H9 (cell line): ENCODE measurements around the gene APOL2. TPM values are rescaled to one million over a fixed set of nuclear protein-coding genes. Genes with fewer than 3 reads are reported as not detected.
A peak's percentile ranks its signal among the peaks of the same experiment; 100 is the strongest.

Experiments used
- DNase-seq: peaks from one replicate; pipeline ENCODE4 v3.0.0-alpha.2; 2017
- H2AFZ ChIP-seq: one replicate; pipeline ENCODE4 v1.6.1; 2013; ENCODE audit warnings: mild to moderate bottlenecking, low read length, control low read depth, moderate library complexity
- H2AK5ac ChIP-seq: 2 replicates; pipeline ENCODE4 v1.6.1; 2013; ENCODE audit warnings: low read length, control low read depth, mixed read lengths; ENCODE audit not compliant: insufficient read length
- H2BK120ac ChIP-seq: one replicate; pipeline ENCODE4 v1.6.1; 2013; ENCODE audit warnings: low read depth, mild to moderate bottlenecking, low read length, control low read depth, inconsistent platforms; ENCODE audit not compliant: poor library complexity, severe bottlenecking
- H2BK12ac ChIP-seq: 2 replicates; pipeline ENCODE4 v1.6.1; 2013; ENCODE audit warnings: low read length, control low read depth, mixed read lengths, low read depth; ENCODE audit not compliant: insufficient read length
- H2BK15ac ChIP-seq: 2 replicates; pipeline ENCODE4 v1.6.1; 2013; ENCODE audit warnings: low read depth, low read length, control low read depth
- H2BK20ac ChIP-seq: one replicate; pipeline ENCODE4 v1.6.1; 2013; ENCODE audit warnings: low read depth, mild to moderate bottlenecking, low read length, control low read depth, inconsistent platforms; ENCODE audit not compliant: poor library complexity, severe bottlenecking
- H2BK5ac ChIP-seq: 2 replicates; pipeline ENCODE4 v1.6.1; 2013; ENCODE audit warnings: low read length, control low read depth, mixed read lengths; ENCODE audit not compliant: insufficient read length
- H3K14ac ChIP-seq: 2 replicates; pipeline ENCODE4 v1.6.1; 2013; ENCODE audit warnings: low read length, control low read depth; ENCODE audit not compliant: insufficient read depth
- H3K18ac ChIP-seq: 2 replicates; pipeline ENCODE4 v1.6.1; 2013; ENCODE audit warnings: low read depth, mild to moderate bottlenecking, mixed read lengths, low read length, control low read depth; ENCODE audit not compliant: insufficient read length
- H3K23ac ChIP-seq: 2 replicates; pipeline ENCODE4 v1.6.1; 2013; ENCODE audit warnings: low read length, control low read depth, mixed read lengths, low read depth; ENCODE audit not compliant: insufficient read length
- H3K23me2 ChIP-seq: 2 replicates; pipeline ENCODE4 v1.6.1; 2013; ENCODE audit warnings: low read depth, mild to moderate bottlenecking, mixed read lengths, low read length, control low read depth; ENCODE audit not compliant: insufficient read length, poor library complexity, severe bottlenecking
- H3K27ac ChIP-seq: 2 replicates; pipeline ENCODE4 v1.5.1; 2013; ENCODE audit warnings: low read length, control low read depth, mixed read lengths, low read depth; ENCODE audit not compliant: insufficient read length
- H3K27me3 ChIP-seq: 2 replicates; pipeline ENCODE4 v1.6.1; 2013; ENCODE audit warnings: low read length, control low read depth, inconsistent platforms; ENCODE audit not compliant: insufficient read depth
- H3K4ac ChIP-seq: 2 replicates; pipeline ENCODE4 v1.6.1; 2013; ENCODE audit warnings: low read depth, mild to moderate bottlenecking, control low read depth, inconsistent platforms, low read length, moderate library complexity
- H3K4me1 ChIP-seq: 2 replicates; pipeline ENCODE4 v1.6.1; 2013; ENCODE audit warnings: low read length, control low read depth, inconsistent platforms; ENCODE audit not compliant: insufficient read depth
- H3K4me2 ChIP-seq: 2 replicates; pipeline ENCODE4 v1.6.1; 2013; ENCODE audit warnings: low read length, control low read depth, mixed read lengths; ENCODE audit not compliant: insufficient read length, insufficient read depth
- H3K56ac ChIP-seq: 2 replicates; pipeline ENCODE4 v1.6.1; 2013; ENCODE audit warnings: low read depth, mild to moderate bottlenecking, mixed read lengths, low read length, control low read depth; ENCODE audit not compliant: insufficient read length
- H3K79me1 ChIP-seq: 2 replicates; pipeline ENCODE4 v1.6.1; 2013; ENCODE audit warnings: low read depth, mild to moderate bottlenecking, moderate library complexity, low read length, control low read depth, inconsistent platforms; ENCODE audit not compliant: insufficient read depth, poor library complexity, severe bottlenecking
- H3K79me2 ChIP-seq: 2 replicates; pipeline ENCODE4 v1.6.1; 2013; ENCODE audit warnings: low read length, control low read depth, inconsistent platforms; ENCODE audit not compliant: insufficient read depth
- H3K9ac ChIP-seq: 2 replicates; pipeline ENCODE4 v1.6.1; 2013; ENCODE audit warnings: low read length, control low read depth, mixed read lengths; ENCODE audit not compliant: insufficient read length; ENCODE audit errors: extremely low read depth
- H3K9me3 ChIP-seq: one replicate; pipeline ENCODE4 v1.6.1; 2013; ENCODE audit warnings: low read depth, low read length, inconsistent platforms; ENCODE audit not compliant: control insufficient read depth
- H3T11ph ChIP-seq: one replicate; pipeline ENCODE4 v1.6.1; 2013; ENCODE audit warnings: mild to moderate bottlenecking, low read length, control low read depth, inconsistent platforms
- H4K20me1 ChIP-seq: one replicate; pipeline ENCODE4 v1.6.1; 2013; ENCODE audit not compliant: control insufficient read depth, insufficient read length, insufficient read depth
- H4K5ac ChIP-seq: 2 replicates; pipeline ENCODE4 v1.6.1; 2013; ENCODE audit warnings: low read depth, mild to moderate bottlenecking, mixed read lengths, low read length, control low read depth; ENCODE audit not compliant: insufficient read length
- H4K8ac ChIP-seq: replicated peaks from 2 replicates; pipeline ENCODE4 v1.6.1; 2013; ENCODE audit warnings: low read length, control low read depth, mixed read lengths, low read depth; ENCODE audit not compliant: insufficient read length
- H4K91ac ChIP-seq: 2 replicates; pipeline ENCODE4 v1.6.1; 2013; ENCODE audit warnings: low read depth, mild to moderate bottlenecking, moderate library complexity, mixed read lengths, low read length, control low read depth; ENCODE audit not compliant: insufficient read length
- H3K27ac Mint-ChIP-seq, 3 experiments: 2 replicates in 2 of 3; 3 replicates in 1 of 3; pipeline ENCODE4 v1.8.0; 2020 to 2021; ENCODE audit warnings: mixed read lengths in 3 of 3, mild to moderate bottlenecking in 1 of 3, moderate library complexity in 1 of 3
- H3K27me3 Mint-ChIP-seq: 2 replicates; pipeline ENCODE4 v1.8.0; 2021; ENCODE audit warnings: low read depth, mild to moderate bottlenecking, moderate library complexity, mixed read lengths
- H3K36me3 Mint-ChIP-seq, 3 experiments: 2 replicates in 2 of 3; 3 replicates in 1 of 3; pipeline ENCODE4 v1.8.0; 2020 to 2021; ENCODE audit warnings: low read depth in 3 of 3, mixed read lengths in 3 of 3; ENCODE audit not compliant: insufficient read depth in 1 of 3
- H3K4me1 Mint-ChIP-seq, 2 experiments: 2 replicates each; pipeline ENCODE4 v1.8.0; 2020; ENCODE audit warnings: mixed read lengths in 2 of 2
- H3K4me3 Mint-ChIP-seq, 2 experiments: 2 replicates in 1 of 2; 3 replicates in 1 of 2; pipeline ENCODE4 v1.8.0; 2020 to 2021; ENCODE audit warnings: mild to moderate bottlenecking in 2 of 2, mixed read lengths in 2 of 2, moderate library complexity in 1 of 2
- H3K9me3 Mint-ChIP-seq, 2 experiments: 2 replicates in 1 of 2; 3 replicates in 1 of 2; pipeline ENCODE4 v1.8.0; 2020; ENCODE audit warnings: mild to moderate bottlenecking in 2 of 2, mixed read lengths in 2 of 2, moderate library complexity in 1 of 2
- CTCF ChIP-seq: fragments of 200-600 bp; sonication (generic); conservative IDR thresholded peaks from 3 replicates; pipeline ENCODE4 v1.8.0; 2021; ENCODE audit warnings: antibody characterized with exemption, mild to moderate bottlenecking
- WGBS: extraction: QIAGEN DNeasy Blood & Tissue Kit; methylation state at CpG from one replicate; pipeline ENCODE4 v1.1.7; 2013; ENCODE audit warnings: missing lambda C conversion rate, low lambda C conversion rate, mixed read lengths; ENCODE audit not compliant: insufficient read length; ENCODE audit errors: extremely low coverage; 5-methylcytosine and 5-hydroxymethylcytosine counted together
- total RNA-seq: library from RNA; stranded (reverse); gene quantifications from 2 replicates; pipeline ENCODE4 v1.2.1, GENCODE V29; 2021

Gene APOL2
- total RNA-seq, 1 experiment from 2014 or later = 15.6 TPM

GRCh38 chr22:36277482-36278291 is 38.4 kb upstream of the APOL2 start:
- Histone ChIP-seq H3K9me3 (no peaks in the 10 kb centered on the region), H4K91ac (no peak overlapping the region), H3K9ac (no peak overlapping the region), H2BK5ac (no peak overlapping the region), H2BK12ac (no peak overlapping the region), H2BK120ac (no peak overlapping the region), H3K79me2 (no peaks in the 10 kb centered on the region), H3K27me3 (no peaks in the 10 kb centered on the region), H3T11ph (no peak overlapping the region), H2BK20ac (no peak overlapping the region), H3K23ac (no peak overlapping the region), H2AK5ac (no peak overlapping the region), H4K5ac (no peak overlapping the region), H2AFZ (no peak overlapping the region), H3K4me2 (no peak overlapping the region), H3K4ac (no peak overlapping the region), H2BK15ac (no peak overlapping the region), H4K8ac (no peak overlapping the region), H3K23me2 (no peaks in the 10 kb centered on the region), H3K4me1 (no peaks in the 10 kb centered on the region), H3K14ac (no peak overlapping the region), H3K27ac (no peak overlapping the region), H3K18ac (no peak overlapping the region), H3K56ac (no peak overlapping the region), H3K79me1 (no peaks in the 10 kb centered on the region), H4K20me1 (no peaks in the 10 kb centered on the region)
- Mint-ChIP-seq H3K36me3 (peaks cover 10 to 29% (median 18%) of the 10 kb centered on the region in 3 experiments; a peak in 6 of 7 replicates), H3K9me3 (no peaks in the 10 kb centered on the region), H3K27me3 (peaks cover 5% of the 10 kb centered on the region), H3K4me3 (peak overlapping the region; percentile 26 to 53; a peak in 3 of 5 replicates), H3K4me1 (peaks cover 11% of the 10 kb centered on the region in 2 experiments), H3K27ac (no peak overlapping the region)
- no CpG with 5 or more reads among the region's 18 CpGs for WGBS
- peak; percentile 85 for TF ChIP-seq CTCF
- DNase-seq = peak; percentile 90
